K562 (cell line): ENCODE results near the gene HIVEP3. TPM values are rescaled to one million over a fixed set of nuclear protein-coding genes. Genes with fewer than 3 reads are reported as not detected.

ENCODE experiments used
- BCOR ChIP-seq: fragments of 450-650 bp; IDR thresholded peaks from 2 replicates; pipeline ENCODE4 v1.6.1; 2016
- CCNT2 ChIP-seq: IDR thresholded peaks from 2 replicates; pipeline ENCODE4 v1.6.1; 2011; ENCODE audit warnings: borderline replicate concordance, low read depth, mild to moderate bottlenecking, moderate library complexity, mixed read lengths, low read length; ENCODE audit not compliant: insufficient read length; ENCODE audit errors: extremely low read depth
- CREB5 ChIP-seq: fragments of 250-450 bp; sonication (Bioruptor Pico); IDR thresholded peaks from 2 replicates; pipeline ENCODE4 v1.5.0; 2020; ENCODE audit warnings: mild to moderate bottlenecking
- CTBP1 ChIP-seq: fragments of 450-650 bp; IDR thresholded peaks from 2 replicates; pipeline ENCODE4 v1.6.1; 2016; ENCODE audit warnings: borderline replicate concordance
- EP300 ChIP-seq: IDR thresholded peaks from 2 replicates; pipeline ENCODE4 v1.6.1; 2012; ENCODE audit warnings: low read length, improper control_type of control experiment
- ESRRA ChIP-seq: fragments of 450-650 bp; IDR thresholded peaks from 2 replicates; pipeline ENCODE4 v1.6.1; 2014; ENCODE audit warnings: low read depth, mild to moderate bottlenecking, moderate library complexity, borderline replicate concordance
- ETV6 ChIP-seq, 3 experiments: fragments of 150-350 bp in 1 of 3; sonication (generic) in 1 of 3; formaldehyde crosslinking in 1 of 3; IDR thresholded peaks; 2 replicates each; pipeline versions ENCODE4 v1.6.1 to v1.8.0; 2014 to 2022; ENCODE audit warnings: borderline replicate concordance in 2 of 3, low read depth in 2 of 3, antibody characterized with exemption in 1 of 3, low read length in 1 of 3, mild to moderate bottlenecking in 1 of 3, missing genetic modification reagents in 1 of 3
- HDAC2 ChIP-seq: fragments of 450-650 bp; IDR thresholded peaks from 2 replicates; pipeline ENCODE4 v1.6.1; 2016; ENCODE audit warnings: mild to moderate bottlenecking
- HDAC8 ChIP-seq: fragments of 450-650 bp; IDR thresholded peaks from 2 replicates; pipeline ENCODE4 v1.6.1; 2016; ENCODE audit warnings: mild to moderate bottlenecking, missing genetic modification characterization, moderate library complexity, missing compliant biosample characterization
- IRF2 ChIP-seq: sonication (generic); formaldehyde crosslinking; IDR thresholded peaks from 2 replicates; pipeline ENCODE4 v1.8.1; 2022; ENCODE audit warnings: mild to moderate bottlenecking, missing genetic modification reagents
- JUND ChIP-seq, 2 experiments: IDR thresholded peaks; 2 replicates in 1 of 2; 3 replicates in 1 of 2; pipeline ENCODE4 v1.6.1; 2011; ENCODE audit warnings: borderline replicate concordance in 2 of 2, low read depth in 2 of 2, low read length in 2 of 2, improper control_type of control experiment in 1 of 2, missing biosample characterization in 1 of 2, missing genetic modification characterization in 1 of 2, missing genetic modification reagents in 1 of 2
- KDM1A ChIP-seq, 2 experiments: fragments of 450-650 bp; IDR thresholded peaks; 2 replicates each; pipeline ENCODE4 v1.6.1; 2016; ENCODE audit warnings: mild to moderate bottlenecking in 2 of 2
- MAFF ChIP-seq: IDR thresholded peaks from 2 replicates; pipeline ENCODE4 v1.6.1; 2012; ENCODE audit warnings: low read length, improper control_type of control experiment
- MAFK ChIP-seq: IDR thresholded peaks from 2 replicates; pipeline ENCODE4 v1.6.1; 2011; ENCODE audit warnings: low read length, improper control_type of control experiment
- PCBP2 ChIP-seq: fragments of 200-400 bp; formaldehyde crosslinking; IDR thresholded peaks from 2 replicates; pipeline ENCODE4 v1.6.1; 2018; ENCODE audit warnings: low read length, low read depth, mild to moderate bottlenecking, moderate library complexity; ENCODE audit not compliant: poor library complexity, severe bottlenecking
- POLR2G ChIP-seq: fragments of 200-400 bp; formaldehyde crosslinking; IDR thresholded peaks from 2 replicates; pipeline ENCODE4 v1.6.1; 2017; ENCODE audit warnings: low read depth, mild to moderate bottlenecking, antibody characterized with exemption, low read length, moderate library complexity
- POLR3A ChIP-seq: IDR thresholded peaks from 2 replicates; pipeline ENCODE4 v1.6.1; 2011; ENCODE audit warnings: borderline replicate concordance, mild to moderate bottlenecking, moderate library complexity; ENCODE audit not compliant: insufficient read length, insufficient read depth; ENCODE audit errors: extremely low read depth
- PTBP1 ChIP-seq: fragments of 200-400 bp; formaldehyde crosslinking; IDR thresholded peaks from 2 replicates; pipeline ENCODE4 v1.6.1; 2017; ENCODE audit warnings: low read depth, low read length
- SMARCA5 ChIP-seq: fragments of 450-650 bp; IDR thresholded peaks from 2 replicates; pipeline ENCODE4 v1.6.1; 2016
- SNIP1 ChIP-seq: fragments of 450-650 bp; IDR thresholded peaks from 2 replicates; pipeline ENCODE4 v1.7.1; 2017; ENCODE audit warnings: low read depth, mild to moderate bottlenecking
- ZFP36 ChIP-seq: fragments of 150-350 bp; IDR thresholded peaks from 2 replicates; pipeline ENCODE4 v1.6.1; 2018; ENCODE audit warnings: low read length, low read depth; ENCODE audit not compliant: partially characterized antibody
- ZHX1 ChIP-seq: fragments of 150-350 bp; conservative IDR thresholded peaks from 2 replicates; pipeline ENCODE4 v1.6.1; 2014; ENCODE audit warnings: low read length
- ZNF316 ChIP-seq: fragments of 450-650 bp; IDR thresholded peaks from 2 replicates; pipeline ENCODE4 v1.6.1; 2016
- ZNF586 ChIP-seq: fragments of 450-650 bp; formaldehyde crosslinking; conservative IDR thresholded peaks from 2 replicates; pipeline ENCODE4 v1.4.0; 2020; ENCODE audit warnings: mild to moderate bottlenecking, moderate library complexity
- ZNF79 ChIP-seq: fragments of 250-450 bp; sonication (Bioruptor Pico); IDR thresholded peaks from 2 replicates; pipeline ENCODE4 v1.4.0; 2020; ENCODE audit warnings: low read depth, mild to moderate bottlenecking, moderate library complexity
- polyA plus RNA-seq, 8 experiments: library from polyadenylated mRNA; depleted of rRNA in 4 of 8; stranded (reverse) in 5 of 8; unstranded in 3 of 8; fragments of >200 nt; fragmentation: Nextera tagmentation in 2 of 8; fragmentation: Illumina TruSeq in 1 of 8; extraction: Ambion mirVana in 2 of 8; extraction: Trizol in 1 of 8; gene quantifications; 2 replicates each; pipeline versions ENCODE4 v1.2.1 to v1.2.3, GENCODE V29; 2011 to 2014; ENCODE audit warnings: inconsistent platforms in 1 of 8, missing spikeins in 1 of 8
- total RNA-seq, 7 experiments: library from RNA; depleted of rRNA in 6 of 7; stranded (reverse); fragments of >200 nt in 6 of 7; fragmentation: Illumina TruSeq in 2 of 7; extraction: Trizol in 2 of 7; gene quantifications; 2 replicates each; pipeline versions ENCODE4 v1.2.1 to v1.2.3, GENCODE V29; 2011 to 2021; ENCODE audit warnings: low replicate concordance in 1 of 7

HIVEP3 gene
- total and polyA plus RNA-seq, 9 of the 15 experiments (the other 6 are each of a cell fraction or from before 2014, with no cell fraction given): 0.09 to 0.58 (median 0.34) TPM; not detected in 1

- TF ChIP-seq ZHX1 (no peak), PTBP1 (peak; percentile 78; the same call in 1 of the 2 replicates), BCOR (peak; percentile 68), ZFP36 (peak; percentile 91), CTBP1 (no peak), ETV6 (IDR thresholded peaks at IDR 0.05; ENCODE audit: borderline replicate concordance in 1 of 2, low read depth in 2 of 2, low read length in 1 of 2) (no peak), ETV6 (CRISPR knock-in tag; IDR thresholded peaks at IDR 0.05; ENCODE audit: borderline replicate concordance) (no peak), MAFF (no peak), ZNF316 (no peak), ESRRA (no peak), POLR3A (no peak), JUND (IDR thresholded peaks at IDR 0.05; ENCODE audit: borderline replicate concordance, low read depth, low read length) (no peak), JUND (tag; IDR thresholded peaks at IDR 0.05; ENCODE audit: borderline replicate concordance, low read depth, low read length) (no peak), MAFK (no peak), POLR2G (no peak), PCBP2 (no peak), SNIP1 (no peak), CREB5 (CRISPR knock-in tag) (no peak), HDAC8 (tag) (no peak), EP300 (no peak), ZNF586 (CRISPR knock-in tag) (no peak), IRF2 (CRISPR knock-in tag) (no peak), CCNT2 (no peak), ZNF79 (CRISPR knock-in tag) (no peak), HDAC2 (no peak), SMARCA5 (peak; percentile 63; the same call in 1 of the 2 replicates), KDM1A (IDR thresholded peaks at IDR 0.05) (peak in 1 of 2 experiments; percentile 49; a peak in 2 of 4 replicates)
Measured at GRCh38 chr1:41480204-41481108, 438.3 kb downstream of the HIVEP3 start (continued).
